Right lobe of liver (tissue), 4 donors: Measurements from ENCODE around the gene PATL1.

Source experiments
- POLR2A ChIP-seq: fragments of 450-650 bp; IDR thresholded peaks from one replicate; pipeline ENCODE4 v1.6.1; 2017; ENCODE audit warnings: antibody characterized with exemption, mild to moderate bottlenecking
- TF ChIP-seq, protein P1 (sequence below), 4 donors: fragments of 200-600 bp in 3 of 4; fragments of 450-650 bp in 1 of 4; IDR thresholded peaks; one replicate each; pipeline versions ENCODE4 v1.5.1 to v1.8.0; 2016 to 2022; ENCODE audit warnings: antibody characterized with exemption in 4 of 4, mild to moderate bottlenecking in 2 of 4
- donor health status: DM: no; HTN: no; CAD: no.
- donor health status: DM: no; HTN: no; CAD: no.
- donor health status: DM: no; HTN: yes; CAD: no.

DNA sequence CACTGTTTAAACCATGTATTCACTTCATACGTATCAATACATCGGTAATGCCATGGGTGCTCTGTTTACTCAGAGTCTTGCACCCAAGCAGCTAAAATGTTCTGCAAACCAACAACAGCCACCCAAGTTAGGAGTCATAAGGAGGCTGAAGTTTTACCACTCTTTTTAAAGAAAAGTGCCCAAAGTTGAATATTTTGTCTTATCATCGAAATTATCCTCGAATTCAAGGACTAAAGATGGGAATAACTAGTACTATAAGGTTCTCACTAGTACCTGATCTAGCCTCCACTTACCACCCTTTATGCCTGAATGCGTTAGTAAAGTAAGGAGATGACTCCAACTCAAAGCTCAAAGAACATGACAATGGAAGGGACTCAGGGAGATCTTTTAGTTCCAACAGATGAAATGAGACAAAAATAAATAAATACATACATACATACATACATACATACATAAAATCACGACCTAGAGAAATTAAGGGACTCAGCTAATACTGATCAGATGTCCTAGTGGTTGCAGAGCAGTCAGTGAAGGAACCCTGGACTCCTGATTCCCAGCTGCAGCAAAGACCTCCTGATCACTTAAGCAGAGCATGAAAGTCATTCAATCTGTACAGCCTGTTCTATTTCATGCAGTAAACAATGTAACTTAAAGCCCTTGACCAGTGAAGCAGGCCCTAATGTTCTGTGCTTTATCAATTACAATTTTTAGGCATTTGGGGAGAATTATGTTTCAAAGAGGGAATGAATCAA, 61.0 kb downstream of the PATL1 start:
- TF ChIP-seq, protein P1, sequence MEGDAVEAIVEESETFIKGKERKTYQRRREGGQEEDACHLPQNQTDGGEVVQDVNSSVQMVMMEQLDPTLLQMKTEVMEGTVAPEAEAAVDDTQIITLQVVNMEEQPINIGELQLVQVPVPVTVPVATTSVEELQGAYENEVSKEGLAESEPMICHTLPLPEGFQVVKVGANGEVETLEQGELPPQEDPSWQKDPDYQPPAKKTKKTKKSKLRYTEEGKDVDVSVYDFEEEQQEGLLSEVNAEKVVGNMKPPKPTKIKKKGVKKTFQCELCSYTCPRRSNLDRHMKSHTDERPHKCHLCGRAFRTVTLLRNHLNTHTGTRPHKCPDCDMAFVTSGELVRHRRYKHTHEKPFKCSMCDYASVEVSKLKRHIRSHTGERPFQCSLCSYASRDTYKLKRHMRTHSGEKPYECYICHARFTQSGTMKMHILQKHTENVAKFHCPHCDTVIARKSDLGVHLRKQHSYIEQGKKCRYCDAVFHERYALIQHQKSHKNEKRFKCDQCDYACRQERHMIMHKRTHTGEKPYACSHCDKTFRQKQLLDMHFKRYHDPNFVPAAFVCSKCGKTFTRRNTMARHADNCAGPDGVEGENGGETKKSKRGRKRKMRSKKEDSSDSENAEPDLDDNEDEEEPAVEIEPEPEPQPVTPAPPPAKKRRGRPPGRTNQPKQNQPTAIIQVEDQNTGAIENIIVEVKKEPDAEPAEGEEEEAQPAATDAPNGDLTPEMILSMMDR (IDR thresholded peaks at IDR 0.05) = no peak
- TF ChIP-seq POLR2A = no peak
